Left forelimb (tissue), 1 donor: Measurements from ENCODE around the gene WNK2.
"Not testable (repeated sequence)": the region's sequence is repeated elsewhere in the genome, so short reads cannot be mapped to it uniquely, and the experiment has no call there.

Experiments used
- DNase-seq: peaks from one replicate; pipeline ENCODE4 v3.0.0-alpha.2; 2018; ENCODE audit warnings: low spot score

WNK2 gene

DNA sequence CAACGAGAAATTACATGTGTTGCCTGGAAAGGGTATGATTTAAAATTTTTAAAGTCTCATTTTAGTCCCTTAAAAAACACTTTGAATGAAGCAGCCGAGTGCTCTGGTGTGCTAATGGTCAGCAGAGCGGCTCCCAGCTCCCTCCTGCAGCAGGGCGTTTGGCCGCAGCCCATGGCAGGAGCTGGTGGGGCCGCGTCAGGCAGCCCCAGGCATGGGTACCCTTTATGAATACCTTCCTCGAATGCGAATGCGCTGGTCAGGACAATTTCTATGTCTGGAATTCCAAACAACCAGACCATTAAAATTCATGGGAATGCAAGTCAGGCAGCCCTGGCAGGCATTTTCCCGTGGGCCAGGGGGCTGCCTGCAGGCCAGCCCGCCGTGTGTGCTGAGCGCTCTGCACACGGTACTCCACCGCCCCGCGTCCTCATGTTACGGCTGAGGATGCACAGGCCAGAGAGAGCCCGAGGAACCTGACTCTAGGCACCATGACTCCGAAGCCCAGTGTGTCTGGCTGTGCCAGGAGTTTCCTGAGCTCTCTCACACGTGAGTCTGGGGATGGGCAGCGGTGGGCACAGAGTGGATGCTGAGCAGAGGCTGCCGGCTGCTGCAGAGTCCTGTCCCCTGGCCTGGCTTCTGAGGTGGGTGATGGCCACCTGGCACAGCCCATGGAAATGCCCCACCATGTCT, 123.7 kb downstream of the WNK2 start:
- no peak for DNase-seq

DNA sequence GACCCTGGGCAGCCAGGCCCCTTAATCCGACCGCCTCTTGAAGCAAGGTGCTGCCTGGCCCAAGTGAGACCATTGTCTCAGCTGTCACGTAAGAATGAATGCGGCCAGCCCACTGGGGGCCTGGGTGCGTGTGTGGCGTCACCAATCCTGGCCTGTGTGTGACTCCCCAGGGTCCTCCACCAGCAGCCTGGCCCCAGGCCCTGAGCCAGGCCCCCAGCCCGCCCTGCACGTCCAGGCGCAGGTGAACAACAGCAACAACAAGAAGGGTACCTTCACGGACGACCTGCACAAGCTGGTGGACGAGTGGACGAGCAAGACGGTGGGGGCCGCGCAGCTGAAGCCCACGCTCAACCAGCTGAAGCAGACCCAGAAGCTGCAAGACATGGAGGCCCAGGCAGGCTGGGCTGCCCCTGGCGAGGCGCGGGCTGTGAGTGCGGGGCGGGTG, 124.2 kb downstream of the WNK2 start:
- DNase-seq: no peak

DNA sequence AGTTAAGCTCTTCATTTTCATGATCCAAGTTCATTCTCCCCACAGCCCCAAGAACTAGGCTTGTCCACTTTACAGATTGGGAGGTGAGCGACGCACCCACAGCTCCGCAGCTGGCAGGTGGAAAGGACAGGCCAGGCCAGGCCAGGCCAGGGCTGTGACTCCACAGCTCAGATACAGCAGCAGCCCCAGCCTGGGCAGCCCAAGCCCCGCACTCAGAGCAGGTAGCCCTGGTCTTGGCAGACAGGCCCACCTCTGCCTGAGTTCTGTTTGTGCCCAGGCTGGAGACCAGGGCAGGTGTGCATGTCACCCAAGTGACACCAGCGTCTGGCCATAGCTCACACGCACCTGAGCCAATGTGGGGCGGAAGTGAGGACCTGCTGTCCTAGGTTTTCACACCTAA, 124.7 kb downstream of the WNK2 start:
- no peak for DNase-seq

DNA sequence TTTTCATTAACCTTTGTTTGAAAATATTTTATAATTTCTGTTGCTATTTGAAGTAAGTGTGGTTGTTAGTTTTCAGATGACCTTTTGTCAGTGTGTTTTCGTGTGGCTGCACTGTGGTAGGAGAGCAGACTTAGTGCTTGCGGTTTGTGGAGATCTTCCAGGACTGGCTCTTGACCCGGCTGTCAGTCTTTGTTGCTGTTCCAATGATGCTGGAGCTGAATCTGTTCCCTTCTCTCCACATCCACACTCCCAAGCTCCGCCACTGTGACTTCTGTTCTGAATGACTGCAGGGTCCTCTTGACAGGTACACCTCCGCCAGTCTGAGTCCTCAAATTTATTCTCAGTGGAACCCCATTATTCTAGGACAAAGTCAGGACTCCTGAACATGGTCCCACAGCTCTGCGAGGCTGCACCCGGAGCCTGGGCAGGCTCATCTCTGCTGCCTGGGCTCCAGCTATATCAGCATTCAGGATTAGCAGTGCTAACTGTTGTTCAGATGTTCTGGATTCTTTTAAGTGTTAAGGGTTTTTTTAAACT, 126.0 kb downstream of the WNK2 start:
- no peak for DNase-seq

DNA sequence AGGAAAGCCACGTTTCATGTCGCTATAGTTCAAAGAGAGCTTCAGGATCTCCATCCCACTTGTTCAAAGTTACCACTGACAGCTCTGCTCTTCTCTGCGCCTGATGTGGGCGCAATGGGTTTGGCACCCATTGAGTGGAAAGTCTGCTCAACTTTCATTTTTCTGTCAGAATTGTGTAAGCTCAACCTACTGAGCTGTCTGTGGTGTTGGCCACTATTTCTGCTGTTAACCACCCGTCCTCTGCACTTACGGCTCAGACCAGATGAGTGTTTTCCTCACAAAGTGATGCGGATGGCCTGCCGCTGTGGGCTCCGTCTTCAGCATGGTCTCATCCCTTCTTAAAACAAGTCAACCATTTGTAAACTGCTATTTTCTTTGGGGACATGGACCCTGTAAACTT, 131.2 kb downstream of the WNK2 start:
- no peak for DNase-seq

DNA sequence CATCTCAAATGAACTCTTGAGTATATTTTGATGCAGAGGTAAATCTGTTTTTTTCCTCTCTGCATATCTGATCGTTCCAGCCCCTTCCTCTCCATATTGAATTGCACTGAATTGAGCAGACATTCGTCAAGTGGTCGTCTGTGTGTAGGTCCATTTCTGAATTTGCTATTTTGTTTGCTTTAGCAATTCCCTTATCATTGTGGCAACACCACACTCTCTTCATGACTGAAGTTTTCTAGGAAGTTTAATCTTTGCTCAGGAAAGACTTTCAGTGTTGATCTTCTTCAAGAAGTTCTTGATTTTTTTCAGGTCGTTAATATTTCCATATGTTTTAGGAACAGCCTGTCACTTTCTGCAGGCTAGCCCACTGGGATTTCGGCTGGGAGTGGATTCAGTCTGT, 132.0 kb downstream of the WNK2 start:
- DNase-seq: no peak

DNA sequence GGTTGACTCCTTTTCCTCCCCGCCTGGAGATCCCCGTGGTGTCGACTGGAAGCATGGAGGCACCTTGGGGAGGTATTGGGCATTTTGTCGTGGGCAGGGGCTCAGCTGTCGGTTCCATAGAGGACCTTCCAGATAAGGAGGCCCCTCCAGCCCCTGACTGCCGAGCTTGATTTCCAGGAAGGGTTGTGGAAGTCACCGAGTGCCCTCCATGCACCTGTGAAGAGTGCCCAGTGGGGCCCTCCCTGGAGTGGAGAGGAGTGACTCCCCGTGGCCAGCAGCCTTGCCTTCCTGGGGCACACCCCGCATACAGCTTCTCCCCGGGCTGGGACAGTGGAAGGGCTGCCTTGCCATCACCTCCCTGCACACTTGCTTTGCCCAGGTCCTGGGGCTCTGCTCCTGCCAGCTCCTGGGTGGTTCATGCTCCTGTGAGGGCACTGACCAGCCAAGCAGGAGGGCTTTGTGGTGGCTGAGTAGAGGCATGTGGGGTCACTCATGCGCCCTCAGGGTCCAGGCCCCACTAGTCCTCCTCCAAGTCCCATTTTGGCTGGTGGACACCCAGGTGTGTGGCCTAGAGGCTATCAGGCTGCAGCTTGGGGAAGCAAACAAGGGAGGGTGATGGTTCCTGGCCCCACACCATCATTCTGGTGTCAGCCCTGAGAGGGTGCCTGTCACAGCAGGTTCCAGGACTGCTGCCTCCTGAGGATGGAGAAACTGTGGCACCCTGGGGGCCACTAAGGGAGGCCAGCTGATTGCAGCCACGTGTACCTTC, 133.0 kb downstream of the WNK2 start:
- DNase-seq: no peak

DNA sequence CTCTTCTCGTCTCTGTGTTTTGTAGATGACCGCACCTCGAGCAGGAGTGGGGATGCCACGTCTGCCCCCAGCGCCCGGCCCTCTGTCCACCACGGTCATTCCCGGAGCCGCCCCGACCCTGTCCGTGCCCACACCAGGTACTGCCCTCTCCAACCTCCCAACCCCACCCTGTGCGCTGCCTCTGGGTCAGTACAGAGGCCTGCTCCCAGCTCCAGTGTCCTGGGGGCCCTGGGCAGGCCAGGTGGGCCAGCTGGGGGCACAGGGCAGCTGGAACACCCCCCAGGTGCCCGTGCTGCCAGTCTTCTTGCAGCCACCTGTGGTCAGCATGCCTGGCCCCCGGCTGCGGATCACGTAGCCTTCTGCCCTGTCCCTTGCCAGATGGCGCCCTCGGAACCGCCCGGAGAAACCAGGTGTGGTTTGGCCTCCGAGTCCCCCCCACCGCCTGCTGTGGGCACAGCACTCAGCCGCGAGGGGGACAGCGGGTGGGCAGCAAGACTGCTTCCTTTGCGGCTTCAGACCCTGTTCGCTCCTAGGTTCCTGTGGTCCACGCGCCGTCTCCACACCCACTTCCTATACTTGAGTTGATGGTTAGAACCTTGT, 133.7 kb downstream of the WNK2 start:
- DNase-seq: no peak

DNA sequence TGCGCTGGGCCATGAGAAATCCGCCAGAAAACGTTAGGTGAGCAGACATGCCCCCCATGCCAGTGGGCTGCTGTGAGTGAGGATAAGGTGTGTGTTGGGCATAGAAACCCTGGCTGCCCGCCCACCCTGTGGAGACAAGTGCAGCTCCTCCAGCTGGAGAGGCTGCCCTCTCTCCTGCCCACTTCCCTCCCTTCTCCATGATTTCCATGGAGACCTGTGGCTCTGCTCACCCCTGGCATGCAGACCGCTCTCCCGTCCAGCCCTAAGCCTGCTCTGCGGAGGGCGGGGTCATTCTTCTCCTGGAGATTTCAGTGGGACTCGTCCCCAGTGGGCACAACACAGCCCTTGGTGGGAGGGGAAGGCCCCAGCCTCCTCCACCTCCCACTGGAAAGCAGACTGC, 134.5 kb downstream of the WNK2 start:
- no peak for DNase-seq

DNA sequence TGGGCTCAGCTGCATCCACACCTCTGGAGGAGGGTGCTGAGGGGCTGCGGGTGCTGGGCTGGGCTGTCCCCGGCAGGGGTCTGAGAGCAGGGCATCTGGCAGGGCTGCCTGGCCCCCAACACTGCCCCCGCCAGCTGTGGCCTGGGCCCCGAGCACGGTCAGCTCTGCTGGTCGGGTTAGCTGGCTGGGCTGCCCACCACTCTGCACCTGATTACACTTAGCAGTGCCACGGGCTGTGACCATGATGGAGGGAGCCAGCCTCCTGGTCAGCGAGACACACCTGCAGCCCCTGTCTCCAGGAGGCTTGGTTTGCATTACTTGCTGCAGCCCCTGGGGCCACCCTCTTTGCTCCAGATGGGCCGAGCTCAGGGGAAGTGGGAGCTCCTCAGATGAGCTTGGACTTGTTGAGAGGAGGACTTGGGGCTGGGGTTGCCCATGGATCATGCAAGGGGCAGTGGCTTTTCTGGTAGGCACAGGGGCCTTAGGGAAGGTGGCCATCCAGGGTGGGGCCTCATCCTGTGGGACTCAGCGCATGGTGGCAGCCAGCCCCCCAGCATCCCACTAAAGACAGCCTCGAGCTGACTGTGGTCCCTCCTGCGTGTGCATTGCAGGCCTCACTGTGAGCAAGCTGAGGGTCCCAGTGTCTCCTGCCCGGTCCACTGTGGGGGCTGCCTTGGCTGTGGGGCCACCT, 135.5 kb downstream of the WNK2 start:
- DNase-seq: no peak

DNA sequence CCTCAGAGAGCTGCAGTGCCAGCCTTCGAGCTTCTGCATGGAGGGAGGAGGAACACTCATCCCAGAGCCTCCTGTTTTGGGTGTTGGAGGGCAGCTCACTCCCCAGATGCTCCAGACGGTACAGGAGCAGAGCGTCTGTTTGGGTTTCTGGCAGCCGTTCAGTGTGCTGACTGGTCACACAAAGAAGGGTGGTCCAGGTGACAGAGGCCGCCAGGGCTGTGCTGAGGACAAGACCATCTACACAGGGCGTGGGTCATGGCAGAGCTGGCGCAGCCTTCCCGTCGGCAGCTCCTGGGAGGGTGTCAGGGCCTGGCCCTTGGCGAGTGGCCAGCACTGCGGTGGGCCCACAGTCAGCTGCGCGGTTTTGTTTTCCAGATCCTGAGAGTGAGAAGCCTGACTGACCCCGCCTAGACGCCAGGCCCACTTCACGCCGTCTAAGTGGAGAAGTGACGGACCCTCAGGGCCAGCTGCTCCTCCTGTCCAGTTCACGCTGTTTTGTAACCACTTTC, 136.1 kb downstream of the WNK2 start:
- DNase-seq: no peak

DNA sequence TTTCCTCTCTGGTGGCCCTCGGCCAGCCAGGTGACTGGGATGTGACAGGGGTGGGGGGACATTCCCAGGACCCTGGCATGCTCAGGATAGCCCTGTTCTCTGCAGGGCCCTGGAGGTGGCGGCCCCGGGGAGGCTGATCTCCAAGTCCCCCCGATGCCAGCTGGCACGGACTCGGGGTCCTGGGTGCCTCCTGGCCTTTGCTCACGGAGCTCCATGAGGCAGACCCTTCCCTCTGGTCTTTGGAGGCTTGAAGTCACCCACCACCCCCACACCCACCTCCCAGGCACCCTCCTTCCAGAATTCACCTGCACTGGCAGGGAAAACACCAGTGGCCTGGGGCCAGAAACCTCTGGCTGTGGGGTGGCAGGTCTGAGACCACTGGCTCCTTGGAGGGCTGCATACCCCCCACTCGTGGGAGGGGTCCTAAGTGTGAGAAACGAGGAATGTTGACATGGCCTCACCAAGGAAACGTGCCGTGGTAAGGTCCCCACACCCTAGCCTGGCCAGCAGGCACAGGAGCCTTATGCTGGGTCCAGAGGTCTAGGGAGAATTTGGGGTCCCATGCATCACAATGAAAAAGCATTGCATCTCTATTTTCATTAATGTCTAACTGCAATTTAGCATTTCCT, 136.8 kb downstream of the WNK2 start:
- no peak for DNase-seq

DNA sequence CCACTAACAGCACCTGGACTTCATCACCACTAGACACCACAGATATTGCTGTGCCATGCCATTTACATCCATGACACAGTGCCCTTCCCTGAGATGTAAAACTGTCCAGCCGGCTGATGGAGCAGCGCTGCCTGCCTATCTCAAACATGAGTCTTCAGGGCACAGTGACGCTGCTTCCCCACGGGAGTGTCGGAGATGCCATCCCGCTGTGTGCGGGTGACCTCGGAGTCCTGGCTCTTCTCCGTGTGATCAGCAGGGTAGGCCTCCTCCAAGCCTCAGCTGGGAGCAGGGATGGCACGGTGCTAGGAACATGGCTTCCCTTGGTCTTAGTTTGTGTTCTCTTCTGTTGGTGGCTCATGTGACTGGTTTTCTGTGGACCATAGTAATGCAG, 137.3 kb downstream of the WNK2 start:
- no peak for DNase-seq

DNA sequence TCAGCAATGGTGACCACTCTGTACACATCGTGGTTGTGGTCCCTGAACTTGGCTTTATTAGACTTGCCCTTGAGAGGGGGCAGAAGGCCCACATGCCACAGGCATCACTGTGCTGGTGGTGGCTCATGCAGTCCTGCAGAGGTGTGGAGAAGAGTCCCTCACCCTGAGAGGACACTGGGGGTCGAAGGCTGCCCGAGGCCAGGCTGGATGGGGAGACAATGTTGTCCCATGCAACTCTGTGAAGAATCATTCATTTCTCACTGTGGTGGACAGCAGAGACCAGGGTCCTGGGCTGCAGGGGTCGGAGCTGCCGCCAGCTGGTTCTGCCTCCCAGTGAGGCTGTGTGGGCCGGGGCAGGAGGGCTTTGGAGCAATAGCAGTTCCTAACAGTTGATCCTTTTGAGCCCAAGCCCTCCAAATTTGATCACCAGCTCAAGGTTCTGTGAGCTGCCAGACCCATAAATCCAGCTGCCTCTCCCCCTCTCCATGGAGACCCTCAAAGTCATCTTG, 139.6 kb downstream of the WNK2 start:
- DNase-seq: not testable (repeated sequence)

DNA sequence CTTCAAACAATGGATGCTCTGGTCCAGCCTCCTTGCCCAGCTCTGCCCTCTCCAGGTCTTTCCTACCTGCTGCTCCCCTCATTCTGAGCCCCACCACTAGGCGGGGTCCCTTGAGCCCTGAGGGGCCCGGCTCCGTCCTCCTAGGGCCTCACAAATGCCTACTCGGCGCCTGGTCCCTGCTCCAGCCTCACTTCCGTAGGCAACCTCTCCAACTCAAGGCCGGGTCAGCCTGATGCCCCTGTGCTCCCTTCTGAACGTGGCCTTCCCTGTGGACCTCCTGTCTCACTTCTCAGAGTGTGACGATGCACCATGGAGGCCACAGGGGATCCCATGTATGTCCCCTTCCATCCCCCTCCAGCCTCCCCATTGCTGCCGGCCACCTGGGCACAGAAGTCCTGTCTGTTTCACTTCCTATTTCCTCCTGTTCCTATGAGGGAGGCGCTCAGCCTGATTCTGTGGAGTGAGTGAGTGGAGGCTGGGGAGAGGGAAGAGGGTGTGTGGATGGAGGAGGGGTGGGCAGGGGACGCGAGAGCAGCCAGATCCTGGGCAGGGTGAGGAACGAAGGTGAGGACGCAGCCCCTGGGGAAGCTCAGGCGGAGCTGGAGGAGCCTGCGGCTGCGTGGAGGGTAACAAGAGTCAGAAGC, 140.4 kb downstream of the WNK2 start:
- DNase-seq: no peak

DNA sequence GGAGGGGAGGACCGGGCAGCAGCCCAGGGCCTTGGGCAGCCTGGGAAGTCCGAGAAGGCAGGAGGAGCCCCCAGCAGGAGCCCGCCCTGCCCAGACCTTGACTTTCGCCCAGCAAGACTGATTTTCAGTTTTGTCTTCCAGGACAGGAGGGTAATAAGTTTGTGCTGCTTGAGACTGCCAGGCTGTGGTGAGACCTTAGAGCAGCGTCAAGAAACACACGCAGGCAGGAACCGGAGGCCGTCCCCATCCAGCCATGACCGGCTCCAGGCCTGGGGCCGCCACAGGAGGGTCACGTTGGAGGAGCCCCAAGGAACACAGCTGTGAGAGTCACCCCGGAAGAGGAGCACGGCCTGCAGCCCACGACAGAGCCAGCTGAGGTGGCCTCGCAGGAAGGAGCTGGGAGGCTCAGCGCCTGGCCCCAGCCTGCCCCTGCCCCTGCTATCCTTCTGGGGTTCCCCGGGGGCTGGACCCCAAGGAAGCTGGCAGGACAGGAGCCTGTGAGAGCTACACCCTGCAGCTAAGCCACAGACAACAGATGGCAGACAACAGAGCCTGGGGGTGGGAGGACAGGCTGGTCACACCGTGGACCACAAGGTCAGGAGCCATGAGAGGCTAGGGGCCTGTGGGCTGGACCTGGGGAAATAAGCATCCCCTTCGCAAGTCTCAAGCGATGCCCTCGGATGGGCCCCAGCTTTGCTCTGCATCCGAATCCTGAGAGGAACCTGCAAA, 141.5 kb downstream of the WNK2 start:
- no peak for DNase-seq

DNA sequence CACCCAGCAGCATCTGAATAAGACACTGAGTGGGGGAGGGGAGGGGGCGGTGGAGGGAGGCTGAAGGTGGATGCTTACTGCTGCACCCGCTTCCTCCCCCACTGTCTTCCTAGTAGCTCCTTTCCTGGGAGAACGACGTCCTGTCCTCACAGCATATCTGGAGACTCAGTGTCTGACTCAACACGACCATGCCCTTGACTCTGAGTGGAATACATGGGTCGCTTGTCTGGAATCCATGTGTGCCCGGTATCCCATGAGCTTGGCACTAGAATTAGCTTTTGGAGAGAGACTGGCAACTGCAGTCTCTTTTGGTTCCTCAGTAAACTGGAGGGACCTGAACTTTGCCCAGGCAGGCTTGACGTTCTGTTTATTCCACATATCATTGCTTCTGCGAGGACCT, 142.1 kb downstream of the WNK2 start:
- no peak for DNase-seq

DNA sequence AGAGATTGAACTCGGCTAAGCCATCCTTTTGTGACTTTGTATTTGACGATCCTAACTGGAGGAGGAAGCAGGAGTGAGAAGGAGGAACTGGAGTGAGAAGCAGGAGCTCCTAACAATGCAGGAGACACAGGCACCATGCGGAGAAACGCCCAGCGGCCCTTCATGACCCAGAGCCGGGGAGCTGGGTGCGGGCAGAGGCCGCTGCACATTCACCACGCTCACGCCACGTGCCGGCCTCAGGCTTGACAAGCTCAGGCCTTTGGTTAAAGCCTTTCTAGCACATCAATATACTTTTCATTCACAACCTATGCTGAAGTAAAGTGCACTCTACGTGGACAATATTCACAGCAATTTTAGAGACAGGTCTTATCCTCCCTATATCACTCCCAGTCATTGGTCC, 142.7 kb downstream of the WNK2 start:
- no peak for DNase-seq

DNA sequence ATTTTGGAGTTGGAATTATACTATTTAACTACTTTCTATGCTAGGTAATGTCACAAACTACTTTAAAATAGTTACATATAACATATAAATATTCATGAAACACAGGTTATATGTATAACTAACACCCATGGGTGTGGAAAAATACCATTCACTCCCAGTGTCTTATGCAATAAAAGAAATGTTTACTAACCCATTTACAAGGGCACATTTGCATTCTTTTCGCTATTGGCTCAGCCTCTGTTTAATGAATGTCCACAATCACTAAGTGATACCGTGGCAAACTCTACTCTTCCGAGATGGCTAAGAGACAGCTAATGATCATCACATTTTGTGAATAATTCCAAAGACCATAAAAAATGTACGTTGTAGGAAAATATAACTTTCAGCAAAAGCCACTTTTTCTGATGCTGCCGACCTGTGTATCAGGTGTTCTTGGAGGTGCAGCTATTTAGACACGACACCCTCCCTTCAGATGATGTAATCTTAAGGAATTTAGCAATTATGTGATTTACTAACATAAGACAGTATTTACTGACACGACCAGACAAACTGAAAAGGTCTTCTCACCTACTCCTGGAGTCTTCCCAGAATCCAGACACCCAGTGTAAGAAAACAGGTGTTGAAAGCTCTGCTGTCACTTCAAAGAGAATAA, 145.8 kb downstream of the WNK2 start:
- DNase-seq: no peak

DNA sequence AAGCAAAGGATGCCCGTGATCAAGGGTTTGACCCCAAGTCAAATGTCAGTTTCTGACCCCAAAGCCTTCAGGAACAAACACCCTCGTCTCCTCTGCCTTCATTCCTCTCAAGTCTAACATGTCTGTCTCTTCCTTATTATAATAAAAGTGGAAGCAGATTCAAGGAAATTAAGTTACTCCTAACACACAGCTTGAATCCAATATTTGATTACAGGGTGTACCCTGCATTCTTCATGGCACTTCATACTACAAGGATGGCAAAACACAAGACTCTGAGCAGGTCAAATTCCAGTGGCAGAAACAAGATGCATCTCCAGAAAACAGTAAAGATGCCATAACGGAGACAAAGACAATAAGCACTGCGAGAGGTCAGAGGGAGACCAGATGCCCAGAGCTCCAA, 148.4 kb downstream of the WNK2 start:
- no peak for DNase-seq
